GM12878 (cell line): Measurements from ENCODE around the gene DCX. TPM values are rescaled to one million over a fixed set of nuclear protein-coding genes. Genes with fewer than 3 reads are reported as not detected.

ENCODE experiments used
- ATAC-seq: fragments of 200-7000 bp; cut with Tn5 transposase; 3 replicates; pipeline ENCODE4 v1.9.1; 2020; ENCODE audit warnings: mild to moderate bottlenecking, moderate library complexity
- BruUV-seq: library from RNA; stranded (reverse); fragments of 400-500 nt; replicated peaks from 2 replicates; lab custom pipeline; 2021; lab: Mats Ljungman, UMichigan
- CTCF ChIA-PET: fragments of 300-600 bp; sonication (Branson Sonifier 250); formaldehyde crosslinking; extraction: SDS; loops from one replicate; lab custom pipeline; 2021; ENCODE audit warnings: inconsistent platforms; lab: Yijun Ruan, JAX
- POLR2A ChIA-PET: fragments of 350-600 bp; formaldehyde crosslinking; extraction: SDS; loops from one replicate; lab custom pipeline; 2021; ENCODE audit warnings: inconsistent platforms; lab: Charles Lee
- RAD21 ChIA-PET: fragments of 300-600 bp; sonication (Branson Sonifier 250); formaldehyde crosslinking; loops from one replicate; lab custom pipeline; 2023; ENCODE audit warnings: antibody characterized with exemption; ENCODE audit not compliant: unreplicated experiment; lab: Charles Lee
- SMC1A ChIA-PET: fragments of 300-600 bp; sonication (Branson Sonifier 250); formaldehyde crosslinking; loops from one replicate; lab custom pipeline; 2023; ENCODE audit not compliant: unreplicated experiment, uncharacterized antibody; lab: Charles Lee
- DNase-seq: peaks from one replicate; pipeline ENCODE4 v3.0.0-alpha.2; 2011; ENCODE audit warnings: low read depth, low spot score
- FAIRE-seq: peaks from 3 replicates; lab custom pipeline; 2011; peaks lifted over from hg19 to GRCh38; lab: Jason Lieb, UNC
- H2AFZ ChIP-seq: 2 replicates; pipeline ENCODE4 v1.6.0; 2011; ENCODE audit warnings: low read depth, low read length, control low read depth; ENCODE audit not compliant: control insufficient read depth
- H3K27ac ChIP-seq: 2 replicates; pipeline ENCODE4 v1.5.1; 2011; ENCODE audit warnings: control low read depth; ENCODE audit not compliant: control insufficient read depth, insufficient read depth
- H3K27me3 ChIP-seq, 2 experiments: replicated peaks in 1 of 2; 2 replicates each; pipeline versions ENCODE4 v1.6.0 to v1.6.1; 2011; ENCODE audit warnings: low read length in 1 of 2; ENCODE audit not compliant: control insufficient read depth in 2 of 2, insufficient read depth in 2 of 2
- H3K36me3 ChIP-seq, 2 experiments: 2 replicates each; pipeline ENCODE4 v1.5.1; 2011; ENCODE audit warnings: low read length in 1 of 2; ENCODE audit not compliant: control insufficient read depth in 2 of 2, insufficient read depth in 2 of 2
- H3K4me1 ChIP-seq: 2 replicates; pipeline ENCODE4 v1.6.1; 2011; ENCODE audit warnings: mild to moderate bottlenecking, low read length, moderate library complexity, mixed read lengths; ENCODE audit not compliant: control insufficient read depth, insufficient read depth
- H3K4me2 ChIP-seq: 2 replicates; pipeline ENCODE4 v1.6.0; 2011; ENCODE audit warnings: control low read depth; ENCODE audit not compliant: control insufficient read depth, insufficient read depth
- H3K4me3 ChIP-seq: fragments of 200-600 bp; sonication (generic); 2 replicates; pipeline ENCODE4 v1.5.1; 2016
- H3K79me2 ChIP-seq: 2 replicates; pipeline ENCODE4 v1.6.0; 2011; ENCODE audit warnings: low read length; ENCODE audit not compliant: control insufficient read depth, insufficient read depth
- H3K9ac ChIP-seq: 2 replicates; pipeline ENCODE4 v1.8.0; 2011; ENCODE audit warnings: low read length, control low read depth, mixed read lengths; ENCODE audit not compliant: control insufficient read depth, insufficient read depth
- H3K9me3 ChIP-seq: replicated peaks from 3 replicates; pipeline ENCODE4 v1.5.1; 2011; ENCODE audit warnings: mild to moderate bottlenecking, low read length; ENCODE audit not compliant: control insufficient read depth, insufficient read depth
- H4K20me1 ChIP-seq: 2 replicates; pipeline ENCODE4 v1.6.0; 2011; ENCODE audit not compliant: control insufficient read depth, insufficient read depth
- BACH1 ChIP-seq: fragments of 450-650 bp; IDR thresholded peaks from 2 replicates; pipeline ENCODE4 v1.6.1; 2017; ENCODE audit warnings: mild to moderate bottlenecking, borderline replicate concordance
- EZH2 ChIP-seq: IDR thresholded peaks from 2 replicates; pipeline ENCODE4 v1.6.1; 2012; ENCODE audit warnings: low read depth, mild to moderate bottlenecking, control low read depth, inconsistent platforms, low read length, borderline replicate concordance; ENCODE audit not compliant: control insufficient read depth
- FOXM1 ChIP-seq: IDR thresholded peaks from 2 replicates; pipeline ENCODE4 v1.6.1; 2012; ENCODE audit warnings: low read depth, mild to moderate bottlenecking, inconsistent platforms, low read length, moderate library complexity
- HDGF ChIP-seq: fragments of 450-650 bp; IDR thresholded peaks from 2 replicates; pipeline ENCODE4 v1.6.1; 2016; ENCODE audit warnings: antibody characterized with exemption
- IKZF1 ChIP-seq: fragments of 450-650 bp; conservative IDR thresholded peaks from 2 replicates; pipeline ENCODE4 v1.6.1; 2017; ENCODE audit warnings: antibody characterized with exemption, mild to moderate bottlenecking
- MEF2B ChIP-seq: fragments of 450-650 bp; IDR thresholded peaks from 2 replicates; pipeline ENCODE4 v1.6.1; 2018; ENCODE audit warnings: mild to moderate bottlenecking, moderate library complexity; ENCODE audit not compliant: partially characterized antibody, poor library complexity, severe bottlenecking
- NFYA ChIP-seq: IDR thresholded peaks from 2 replicates; pipeline ENCODE4 v1.6.1; 2011; ENCODE audit warnings: low read depth, mild to moderate bottlenecking, low read length, improper control_type of control experiment, borderline replicate concordance
- POLR2AphosphoS5 ChIP-seq: IDR thresholded peaks from 2 replicates; pipeline ENCODE4 v1.6.1; 2011; ENCODE audit warnings: mild to moderate bottlenecking, low read length, inconsistent platforms
- RAD51 ChIP-seq: fragments of 450-650 bp; IDR thresholded peaks from 2 replicates; pipeline ENCODE4 v1.6.1; 2016; ENCODE audit warnings: moderate library complexity, mild to moderate bottlenecking, inconsistent platforms
- REST ChIP-seq: IDR thresholded peaks from 2 replicates; pipeline ENCODE4 v1.6.1; 2012; ENCODE audit warnings: mild to moderate bottlenecking, low read depth, low read length
- RFX5 ChIP-seq: IDR thresholded peaks from 2 replicates; pipeline ENCODE4 v1.6.1; 2011; ENCODE audit warnings: low read depth, low read length, improper control_type of control experiment
- SMAD5 ChIP-seq: IDR thresholded peaks from 2 replicates; pipeline ENCODE4 v1.6.1; 2016; ENCODE audit warnings: antibody characterized with exemption, low read depth
- SUZ12 ChIP-seq: fragments of 200-600 bp; sonication (generic); IDR thresholded peaks from one replicate; pipeline ENCODE4 v1.6.1; 2018; ENCODE audit warnings: antibody characterized with exemption, mild to moderate bottlenecking; ENCODE audit not compliant: unreplicated experiment
- ZBTB40 ChIP-seq: fragments of 450-650 bp; IDR thresholded peaks from 2 replicates; pipeline ENCODE4 v1.6.1; 2016; ENCODE audit warnings: mild to moderate bottlenecking, moderate library complexity, borderline replicate concordance
- ZNF24 ChIP-seq: fragments of 450-650 bp; IDR thresholded peaks from 2 replicates; pipeline ENCODE4 v1.6.1; 2017; ENCODE audit warnings: antibody characterized with exemption, mild to moderate bottlenecking
- ZZZ3 ChIP-seq: IDR thresholded peaks from 2 replicates; pipeline ENCODE4 v1.6.1; 2011; ENCODE audit warnings: low read depth; ENCODE audit not compliant: control insufficient read depth, insufficient read length
- WGBS: methylation state at CpG from one replicate; pipeline ENCODE4 v1.1.6; 2016; ENCODE audit warnings: low lambda C conversion rate; ENCODE audit not compliant: insufficient replicate concordance, insufficient coverage; ENCODE audit errors: missing lambda C conversion rate; 5-methylcytosine and 5-hydroxymethylcytosine counted together
- in situ Hi-C: fragments of 300-500 bp; cut with MboI; formaldehyde crosslinking; loops from 9 replicates; pipeline ENCODE4 v1.14.3; 2018; ENCODE audit warnings: mixed read lengths
- intact Hi-C: fragments of 100-400 bp; cut with micrococcal nuclease; formaldehyde crosslinking; loops from one replicate; pipeline ENCODE4 v1.14.2; 2022; ENCODE audit not compliant: unreplicated experiment
- polyA plus RNA-seq, 11 experiments: library from polyadenylated mRNA; depleted of rRNA in 4 of 11; unstranded in 6 of 11; stranded (reverse) in 5 of 11; fragments of >200 nt; fragmentation: Nextera tagmentation in 4 of 11; fragmentation: Illumina TruSeq in 1 of 11; extraction: Ambion mirVana in 4 of 11; extraction: Trizol in 1 of 11; gene quantifications; 1 replicate in 1 of 11; 2 replicates in 10 of 11; pipeline versions ENCODE4 v1.2.1 to v1.2.3, GENCODE V29; 2011 to 2016; ENCODE audit warnings: inconsistent platforms in 2 of 11, missing spikeins in 2 of 11, low read depth in 1 of 11
- total RNA-seq, 4 experiments: library from RNA; depleted of rRNA in 3 of 4; stranded (reverse); fragments of >200 nt in 3 of 4; fragmentation: Illumina TruSeq in 1 of 4; extraction: Trizol in 1 of 4; gene quantifications; 2 replicates each; pipeline versions ENCODE4 v1.2.1 to v1.2.3, GENCODE V29; 2013 to 2021
- TF ChIP-seq, protein P1 (sequence below): IDR thresholded peaks from 2 replicates; pipeline ENCODE4 v1.6.1; 2011; ENCODE audit warnings: mild to moderate bottlenecking, low read depth, low read length, moderate library complexity; ENCODE audit not compliant: insufficient replicate concordance

Gene DCX
- total and polyA plus RNA-seq, 10 of the 15 experiments (the other 5 are each of a cell fraction or from before 2014, with no cell fraction given), result under 0.01 TPM; not detected in 9

GRCh38 chrX:111282139-111282538, 129.9 kb downstream of the DCX start:
- ATAC-seq (no peak), DNase-seq (no peak), FAIRE-seq (no peak)
- H4K20me1 ChIP-seq, result no peaks in the 10 kb centered on the region
- no peaks in the 10 kb centered on the region for H3K79me2 ChIP-seq
- no peaks in the 10 kb centered on the region for H3K4me1 ChIP-seq
- WGBS, result 19% methylated on average over 6 of the region's 6 CpGs
- SMC1A ChIA-PET, result no interaction called here
- no TSS peak for BruUV-seq
- no peak overlapping the region for H3K4me3 ChIP-seq
- POLR2A ChIA-PET, result no interaction called here
- no peaks in the 10 kb centered on the region for H3K9me3 ChIP-seq
- CTCF ChIA-PET, result no interaction called here
- RAD21 ChIA-PET, result interaction anchor here (0.6 kb wide), 1 partner anchor 225 kb away, joined by 3 read pairs; no protein-coding TSS in a partner anchor
- H3K27ac ChIP-seq, result no peak overlapping the region
- intact Hi-C loops (no loop called here), in situ Hi-C loops (no loop called here)
- no peaks in the 10 kb centered on the region; a peak in 2 of 4 replicates for H3K27me3 ChIP-seq
- H3K36me3 ChIP-seq, result no peaks in the 10 kb centered on the region
- no peak overlapping the region for H2AFZ ChIP-seq
- no peak overlapping the region for H3K4me2 ChIP-seq
- H3K9ac ChIP-seq, result no peak overlapping the region
- TF ChIP-seq RFX5, result no peak
- TF ChIP-seq SMAD5, result no peak
- no peak for TF ChIP-seq BACH1
- TF ChIP-seq POLR2AphosphoS5, result no peak
- TF ChIP-seq, protein P1, sequence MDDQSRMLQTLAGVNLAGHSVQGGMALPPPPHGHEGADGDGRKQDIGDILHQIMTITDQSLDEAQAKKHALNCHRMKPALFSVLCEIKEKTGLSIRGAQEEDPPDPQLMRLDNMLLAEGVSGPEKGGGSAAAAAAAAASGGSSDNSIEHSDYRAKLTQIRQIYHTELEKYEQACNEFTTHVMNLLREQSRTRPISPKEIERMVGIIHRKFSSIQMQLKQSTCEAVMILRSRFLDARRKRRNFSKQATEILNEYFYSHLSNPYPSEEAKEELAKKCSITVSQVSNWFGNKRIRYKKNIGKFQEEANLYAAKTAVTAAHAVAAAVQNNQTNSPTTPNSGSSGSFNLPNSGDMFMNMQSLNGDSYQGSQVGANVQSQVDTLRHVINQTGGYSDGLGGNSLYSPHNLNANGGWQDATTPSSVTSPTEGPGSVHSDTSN, result no peak
- no peak for TF ChIP-seq EZH2
- TF ChIP-seq HDGF, result no peak
- TF ChIP-seq SUZ12, result no peak
- TF ChIP-seq REST, result no peak
- no peak for TF ChIP-seq IKZF1
- TF ChIP-seq ZNF24, result no peak
- no peak for TF ChIP-seq NFYA
- no peak for TF ChIP-seq RAD51
- TF ChIP-seq ZBTB40, result no peak
- no peak for TF ChIP-seq MEF2B
- TF ChIP-seq ZZZ3, result no peak
- no peak for TF ChIP-seq FOXM1
